MM.1S (cell line): Measurements from ENCODE around the gene TPRA1.

ENCODE experiments used
- DNase-seq: peaks from one replicate; pipeline ENCODE4 v3.0.0-alpha.2; 2015
- H2AFZ ChIP-seq: fragments of 300-600 bp; sonication (generic); 2 replicates; pipeline ENCODE4 v1.6.0; 2016; ENCODE audit warnings: antibody characterized with exemption, low read length
- H3F3A ChIP-seq: fragments of 300-600 bp; sonication (generic); 2 replicates; pipeline ENCODE4 v1.6.1; 2016; ENCODE audit warnings: mild to moderate bottlenecking, antibody characterized with exemption, low read length, moderate library complexity, mixed read lengths; ENCODE audit not compliant: insufficient read depth
- H3K27ac ChIP-seq: fragments of 300-600 bp; sonication (generic); 2 replicates; pipeline ENCODE4 v1.5.1; 2016; ENCODE audit warnings: mild to moderate bottlenecking, low read length
- H3K27me3 ChIP-seq: fragments of 300-600 bp; sonication (generic); replicated peaks from 2 replicates; pipeline ENCODE4 v1.6.0; 2016; ENCODE audit warnings: low read length; ENCODE audit not compliant: insufficient read depth
- H3K36me3 ChIP-seq: fragments of 300-600 bp; sonication (generic); replicated peaks from 2 replicates; pipeline ENCODE4 v1.6.1; 2016; ENCODE audit warnings: mild to moderate bottlenecking, low read length, mixed read lengths; ENCODE audit not compliant: insufficient read depth
- H3K4me1 ChIP-seq: fragments of 300-600 bp; sonication (generic); 2 replicates; pipeline ENCODE4 v1.6.1; 2016; ENCODE audit warnings: low read length, mixed read lengths
- H3K4me2 ChIP-seq: fragments of 300-600 bp; sonication (generic); 2 replicates; pipeline ENCODE4 v1.6.0; 2016; ENCODE audit warnings: low read depth, low read length
- H3K4me3 ChIP-seq: fragments of 300-600 bp; sonication (generic); 2 replicates; pipeline ENCODE4 v1.5.1; 2016; ENCODE audit warnings: low read length, mixed read lengths
- H3K79me2 ChIP-seq: fragments of 300-600 bp; sonication (generic); 2 replicates; pipeline ENCODE4 v1.6.1; 2016; ENCODE audit warnings: mixed run types, low read length, mixed read lengths
- H3K9ac ChIP-seq: fragments of 300-600 bp; sonication (generic); 2 replicates; pipeline ENCODE4 v1.6.1; 2016; ENCODE audit warnings: low read length, mixed read lengths
- H3K9me2 ChIP-seq: fragments of 300-600 bp; sonication (generic); replicated peaks from 2 replicates; pipeline ENCODE4 v1.6.1; 2016; ENCODE audit warnings: mild to moderate bottlenecking, low read length, mixed read lengths; ENCODE audit not compliant: insufficient read depth
- H3K9me3 ChIP-seq: fragments of 300-600 bp; sonication (generic); replicated peaks from 2 replicates; pipeline ENCODE4 v1.6.1; 2016; ENCODE audit warnings: mild to moderate bottlenecking, low read length, mixed read lengths; ENCODE audit not compliant: insufficient read depth
- H4K20me1 ChIP-seq: fragments of 300-600 bp; sonication (generic); 2 replicates; pipeline ENCODE4 v1.6.1; 2016; ENCODE audit warnings: mild to moderate bottlenecking, low read length, moderate library complexity, mixed read lengths; ENCODE audit not compliant: insufficient read depth
- EZH2 ChIP-seq: fragments of 300-600 bp; sonication (generic); optimal IDR thresholded peaks from 2 replicates; pipeline ENCODE3; 2017; ENCODE audit warnings: low read depth, mild to moderate bottlenecking, antibody characterized with exemption, low read length, mixed read lengths
- EZH2phosphoT487 ChIP-seq: fragments of 300-600 bp; sonication (generic); IDR thresholded peaks from 2 replicates; pipeline ENCODE4 v1.6.1; 2018; ENCODE audit warnings: antibody characterized with exemption, low read length
- TF ChIP-seq, protein P1 (sequence below): fragments of 300-600 bp; sonication (generic); IDR thresholded peaks from 2 replicates; pipeline ENCODE4 v1.5.1; 2016; ENCODE audit warnings: antibody characterized with exemption, low read length, mixed read lengths

Gene TPRA1

DNA sequence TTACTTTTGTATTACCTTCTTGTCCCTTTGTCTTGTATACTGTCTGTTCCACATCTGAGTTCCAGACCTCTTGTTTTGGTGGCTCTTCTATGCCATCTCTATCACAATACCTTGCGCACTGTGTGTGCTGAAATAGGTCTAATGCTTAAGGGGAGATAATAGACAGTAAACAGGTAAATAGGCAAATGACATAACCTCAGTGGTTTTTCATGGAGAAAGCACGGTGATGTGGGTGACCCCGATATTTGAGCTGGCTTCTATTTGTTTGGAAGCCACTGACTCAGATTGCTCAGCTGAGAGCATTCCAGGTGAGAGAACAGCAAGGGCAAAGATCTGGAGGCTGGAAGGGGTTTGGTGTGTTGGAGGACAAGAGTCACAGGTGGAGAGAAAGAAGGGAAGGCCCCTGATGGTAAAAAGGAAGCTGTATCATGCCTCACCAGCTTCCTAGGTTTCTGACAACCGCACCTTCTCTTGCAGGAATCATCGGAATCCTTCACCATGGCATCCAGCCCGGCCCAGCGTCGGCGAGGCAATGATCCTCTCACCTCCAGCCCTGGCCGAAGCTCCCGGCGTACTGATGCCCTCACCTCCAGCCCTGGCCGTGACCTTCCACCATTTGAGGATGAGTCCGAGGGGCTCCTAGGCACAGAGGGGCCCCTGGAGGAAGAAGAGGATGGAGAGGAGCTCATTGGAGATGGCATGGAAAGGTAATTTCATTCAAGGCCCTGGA, 8.5 kb upstream of the TPRA1 start:
- no peak for DNase-seq
- Histone ChIP-seq H3F3A (no peaks in the 10 kb centered on the region), H3K4me1 (peaks cover 13% of the 10 kb centered on the region), H3K9me2 (no peaks in the 10 kb centered on the region), H3K9me3 (no peaks in the 10 kb centered on the region), H2AFZ (peak overlapping the region; percentile 53; the same call in 1 of the 2 replicates), H3K4me2 (peak overlapping the region; percentile 94), H3K4me3 (peak overlapping the region; percentile 96), H3K36me3 (peaks cover 16% of the 10 kb centered on the region), H3K27ac (peak overlapping the region; percentile 72), H4K20me1 (peaks cover 5% of the 10 kb centered on the region; the same call in 1 of the 2 replicates), H3K9ac (peak overlapping the region; percentile 99), H3K79me2 (peaks cover 56% of the 10 kb centered on the region), H3K27me3 (no peaks in the 10 kb centered on the region)
- no peak for TF ChIP-seq EZH2
- no peak for TF ChIP-seq EZH2phosphoT487
- TF ChIP-seq, protein P1, sequence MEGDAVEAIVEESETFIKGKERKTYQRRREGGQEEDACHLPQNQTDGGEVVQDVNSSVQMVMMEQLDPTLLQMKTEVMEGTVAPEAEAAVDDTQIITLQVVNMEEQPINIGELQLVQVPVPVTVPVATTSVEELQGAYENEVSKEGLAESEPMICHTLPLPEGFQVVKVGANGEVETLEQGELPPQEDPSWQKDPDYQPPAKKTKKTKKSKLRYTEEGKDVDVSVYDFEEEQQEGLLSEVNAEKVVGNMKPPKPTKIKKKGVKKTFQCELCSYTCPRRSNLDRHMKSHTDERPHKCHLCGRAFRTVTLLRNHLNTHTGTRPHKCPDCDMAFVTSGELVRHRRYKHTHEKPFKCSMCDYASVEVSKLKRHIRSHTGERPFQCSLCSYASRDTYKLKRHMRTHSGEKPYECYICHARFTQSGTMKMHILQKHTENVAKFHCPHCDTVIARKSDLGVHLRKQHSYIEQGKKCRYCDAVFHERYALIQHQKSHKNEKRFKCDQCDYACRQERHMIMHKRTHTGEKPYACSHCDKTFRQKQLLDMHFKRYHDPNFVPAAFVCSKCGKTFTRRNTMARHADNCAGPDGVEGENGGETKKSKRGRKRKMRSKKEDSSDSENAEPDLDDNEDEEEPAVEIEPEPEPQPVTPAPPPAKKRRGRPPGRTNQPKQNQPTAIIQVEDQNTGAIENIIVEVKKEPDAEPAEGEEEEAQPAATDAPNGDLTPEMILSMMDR = no peak

DNA sequence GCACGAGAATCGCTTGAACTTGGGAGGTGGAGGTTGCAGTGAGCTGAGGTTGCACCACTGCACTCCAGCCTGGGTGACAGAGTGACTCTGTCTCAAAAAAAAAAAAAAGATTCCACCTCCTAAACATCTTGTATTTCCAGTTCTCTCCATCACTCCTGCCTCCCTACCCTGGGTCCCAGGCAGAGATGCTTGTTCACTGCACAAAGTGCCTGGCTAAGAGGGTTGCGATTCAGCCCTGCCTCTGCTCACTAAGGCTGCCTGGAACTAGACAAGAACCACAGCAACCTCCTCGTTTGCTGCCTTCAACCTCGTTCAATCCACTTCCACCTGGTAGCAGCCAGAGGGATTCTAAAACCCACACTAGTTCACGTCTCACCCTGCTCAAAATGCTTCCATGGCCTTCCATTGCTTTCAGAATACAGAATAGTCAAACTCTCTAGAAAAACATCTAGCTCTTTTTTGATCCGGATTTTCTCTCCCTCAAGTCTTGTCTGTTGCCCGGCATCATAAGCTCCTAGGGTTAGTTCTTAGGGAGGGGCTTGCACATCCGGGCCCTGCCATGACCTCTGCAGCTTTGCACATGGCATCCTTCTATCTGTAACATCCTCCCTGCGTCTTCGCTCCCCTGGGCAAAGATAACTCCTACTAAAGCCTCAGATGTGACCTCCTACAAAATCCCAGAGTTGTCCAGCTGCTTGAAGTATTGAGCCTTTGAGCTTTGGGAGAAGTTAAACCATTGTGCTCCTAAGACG, 6.7 kb upstream of the TPRA1 start:
- Histone ChIP-seq H3K9me2 (no peaks in the 10 kb centered on the region), H3K4me2 (peak overlapping the region; percentile 94; the same call in 1 of the 2 replicates), H3K79me2 (peaks cover 40% of the 10 kb centered on the region), H3K4me1 (peaks cover 13% of the 10 kb centered on the region), H3K4me3 (peak overlapping the region; percentile 96; the same call in 1 of the 2 replicates), H3K36me3 (peaks cover 12% of the 10 kb centered on the region; the same call in 1 of the 2 replicates), H3F3A (no peaks in the 10 kb centered on the region), H3K9ac (no peak overlapping the region; the same call in 1 of the 2 replicates), H4K20me1 (peaks cover 2% of the 10 kb centered on the region; the same call in 1 of the 2 replicates), H2AFZ (0 out of 2 replicates have a peak overlapping the region, but pooled peaks have one; percentile 33), H3K27ac (no peak overlapping the region), H3K9me3 (no peaks in the 10 kb centered on the region), H3K27me3 (no peaks in the 10 kb centered on the region)
- DNase-seq = no peak
- TF ChIP-seq EZH2 = no peak
- no peak for TF ChIP-seq EZH2phosphoT487
- TF ChIP-seq, protein P1 = no peak

DNA sequence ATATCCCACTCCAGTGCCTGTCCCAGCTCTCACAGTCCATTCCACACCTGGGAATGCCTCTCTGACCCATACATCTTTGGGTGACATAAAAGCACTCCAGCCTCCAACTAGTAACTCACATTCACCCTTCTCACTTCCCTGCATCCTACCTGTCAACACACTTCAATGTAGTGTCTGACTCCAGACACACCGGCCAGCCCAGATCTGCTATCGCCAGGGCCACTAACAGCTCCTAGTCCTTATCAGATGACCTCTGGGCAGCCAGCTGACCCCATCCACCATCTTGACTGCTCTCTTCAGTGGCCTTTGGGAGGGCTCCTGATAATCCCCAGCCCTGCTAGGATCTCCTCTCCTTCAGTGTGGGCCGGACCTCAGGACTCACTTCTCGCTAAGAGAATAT, 4.8 kb upstream of the TPRA1 start:
- peaks cover 6% of the 10 kb centered on the region; the same call in 1 of the 2 replicates for H3F3A ChIP-seq
- no peak overlapping the region for H2AFZ ChIP-seq
- DNase-seq = no peak
- H3K27ac ChIP-seq = no peak overlapping the region
- no peaks in the 10 kb centered on the region for H3K27me3 ChIP-seq
- no peak overlapping the region for H3K9ac ChIP-seq
- H3K36me3 ChIP-seq = no peaks in the 10 kb centered on the region; the same call in 1 of the 2 replicates
- no peaks in the 10 kb centered on the region for H4K20me1 ChIP-seq
- no peaks in the 10 kb centered on the region for H3K9me3 ChIP-seq
- H3K9me2 ChIP-seq = no peaks in the 10 kb centered on the region
- H3K4me3 ChIP-seq = no peak overlapping the region
- peaks cover 22% of the 10 kb centered on the region for H3K79me2 ChIP-seq
- peaks cover 17% of the 10 kb centered on the region for H3K4me1 ChIP-seq
- TF ChIP-seq EZH2 = no peak
- TF ChIP-seq, protein P1 = no peak
- TF ChIP-seq EZH2phosphoT487 = no peak
- H3K4me2 ChIP-seq = no peak overlapping the region
